K562 (cell line): Measurements from ENCODE around the gene SYNJ2. TPM values are rescaled to one million over a fixed set of nuclear protein-coding genes. Genes with fewer than 3 reads are reported as not detected.
A peak's percentile ranks its signal among the peaks of the same experiment; 100 is the strongest.

Experiments used
- HDAC1 ChIP-seq, 2 experiments: fragments of 450-650 bp; IDR thresholded peaks; 2 replicates each; pipeline ENCODE4 v1.6.1; 2016 to 2017; ENCODE audit warnings: inconsistent platforms in 1 of 2, mild to moderate bottlenecking in 1 of 2, moderate library complexity in 1 of 2
- MAFG ChIP-seq: fragments of 450-650 bp; conservative IDR thresholded peaks from 2 replicates; pipeline ENCODE4 v1.6.1; 2016; ENCODE audit warnings: missing genetic modification characterization, missing compliant biosample characterization
- MBD2 ChIP-seq: sonication (generic); IDR thresholded peaks from 2 replicates; pipeline ENCODE4 v1.6.1; 2016; ENCODE audit warnings: low read depth, borderline replicate concordance
- MYNN ChIP-seq, 2 experiments: sonication (generic); formaldehyde crosslinking in 1 of 2; IDR thresholded peaks; 2 replicates each; pipeline versions ENCODE4 v1.5.0 to v1.6.1; 2016 to 2020; ENCODE audit warnings: antibody characterized with exemption in 1 of 2, missing genetic modification reagents in 1 of 2
- NR4A1 ChIP-seq, 2 experiments: fragments of 250-450 bp in 1 of 2; fragments of 450-650 bp in 1 of 2; sonication (Bioruptor Pico) in 1 of 2; IDR thresholded peaks; 2 replicates each; pipeline versions ENCODE4 v1.4.0 to v1.6.1; 2016 to 2020; ENCODE audit warnings: mild to moderate bottlenecking in 2 of 2, missing compliant biosample characterization in 1 of 2, missing genetic modification characterization in 1 of 2, moderate library complexity in 1 of 2
- SMAD4 ChIP-seq: fragments of 250-450 bp; sonication (Bioruptor Pico); conservative IDR thresholded peaks from 2 replicates; pipeline ENCODE4 v1.8.0; 2021; ENCODE audit warnings: inconsistent platforms, mild to moderate bottlenecking, moderate library complexity
- TFAP4 ChIP-seq: sonication (generic); formaldehyde crosslinking; IDR thresholded peaks from 2 replicates; pipeline ENCODE4 v1.8.0; 2022; ENCODE audit warnings: missing genetic modification reagents, mild to moderate bottlenecking, moderate library complexity, borderline replicate concordance
- TSHZ1 ChIP-seq: fragments of 250-450 bp; sonication (Bioruptor Pico); IDR thresholded peaks from 2 replicates; pipeline ENCODE4 v1.4.0; 2020; ENCODE audit warnings: mild to moderate bottlenecking, moderate library complexity
- ZBTB40 ChIP-seq, 2 experiments: fragments of 450-650 bp in 1 of 2; sonication (generic) in 1 of 2; formaldehyde crosslinking in 1 of 2; IDR thresholded peaks; 2 replicates each; pipeline versions ENCODE4 v1.7.1 to v1.9.0; 2016 to 2022; ENCODE audit warnings: inconsistent platforms in 1 of 2, mild to moderate bottlenecking in 1 of 2, missing genetic modification reagents in 1 of 2
- ZNF41 ChIP-seq: fragments of 250-450 bp; sonication (Bioruptor Pico); conservative IDR thresholded peaks from 2 replicates; pipeline ENCODE4 v1.4.0; 2020; ENCODE audit warnings: mild to moderate bottlenecking
- ZNF589 ChIP-seq: fragments of 200-800 bp; sonication (Bioruptor generic); IDR thresholded peaks from 2 replicates; pipeline ENCODE4 v1.6.1; 2016; ENCODE audit warnings: low read depth, missing genetic modification characterization, missing compliant biosample characterization
- polyA plus RNA-seq, 8 experiments: library from polyadenylated mRNA; depleted of rRNA in 4 of 8; stranded (reverse) in 5 of 8; unstranded in 3 of 8; fragments of >200 nt; fragmentation: Nextera tagmentation in 2 of 8; fragmentation: Illumina TruSeq in 1 of 8; extraction: Ambion mirVana in 2 of 8; extraction: Trizol in 1 of 8; gene quantifications; 2 replicates each; pipeline versions ENCODE4 v1.2.1 to v1.2.3, GENCODE V29; 2011 to 2014; ENCODE audit warnings: inconsistent platforms in 1 of 8, missing spikeins in 1 of 8
- total RNA-seq, 7 experiments: library from RNA; depleted of rRNA in 6 of 7; stranded (reverse); fragments of >200 nt in 6 of 7; fragmentation: Illumina TruSeq in 2 of 7; extraction: Trizol in 2 of 7; gene quantifications; 2 replicates each; pipeline versions ENCODE4 v1.2.1 to v1.2.3, GENCODE V29; 2011 to 2021; ENCODE audit warnings: low replicate concordance in 1 of 7

SYNJ2 gene
- total and polyA plus RNA-seq, 9 of the 15 experiments (the other 6 are each of a cell fraction or from before 2014, with no cell fraction given) = 3.0 to 27.7 (median 17.8) TPM

- TF ChIP-seq TSHZ1 (CRISPR knock-in tag) (no peak), MBD2 (peak; percentile 91), SMAD4 (CRISPR knock-in tag) (peak; percentile 95), ZBTB40 (IDR thresholded peaks at IDR 0.05) (peak; percentile 42; the same call in 1 of the 2 replicates), ZBTB40 (CRISPR knock-in tag; IDR thresholded peaks at IDR 0.05) (no peak), HDAC1 (IDR thresholded peaks at IDR 0.05) (peak; percentile 20 to 97; a peak in 3 of 4 replicates), ZNF589 (CRISPR knock-in tag) (no peak), ZNF41 (CRISPR knock-in tag) (no peak), MYNN (IDR thresholded peaks at IDR 0.05) (peak; percentile 81), MYNN (CRISPR knock-in tag; IDR thresholded peaks at IDR 0.05) (no peak), NR4A1 (CRISPR knock-in tag; IDR thresholded peaks at IDR 0.05) (no peak), NR4A1 (tag; IDR thresholded peaks at IDR 0.05) (no peak), TFAP4 (CRISPR knock-in tag) (0 out of 2 replicates have a peak, but pooled peaks have one; percentile 8), MAFG (tag) (peak; percentile 99)
These were observed 58.6 kb downstream of the SYNJ2 start (continued) for GRCh38 chr6:158040051-158040803.
